Middle frontal gyrus (tissue), 1 donor: ENCODE data around the gene SCAPER.
"Not testable (repeated sequence)": the region's sequence is repeated elsewhere in the genome, so short reads cannot be mapped to it uniquely, and the experiment has no call there.

ENCODE experiments used
- DNase-seq: peaks from one replicate; pipeline ENCODE4 v3.0.0-alpha.2; 2015; ENCODE audit warnings: low spot score; ENCODE audit errors: extremely low spot score

Gene SCAPER

DNA sequence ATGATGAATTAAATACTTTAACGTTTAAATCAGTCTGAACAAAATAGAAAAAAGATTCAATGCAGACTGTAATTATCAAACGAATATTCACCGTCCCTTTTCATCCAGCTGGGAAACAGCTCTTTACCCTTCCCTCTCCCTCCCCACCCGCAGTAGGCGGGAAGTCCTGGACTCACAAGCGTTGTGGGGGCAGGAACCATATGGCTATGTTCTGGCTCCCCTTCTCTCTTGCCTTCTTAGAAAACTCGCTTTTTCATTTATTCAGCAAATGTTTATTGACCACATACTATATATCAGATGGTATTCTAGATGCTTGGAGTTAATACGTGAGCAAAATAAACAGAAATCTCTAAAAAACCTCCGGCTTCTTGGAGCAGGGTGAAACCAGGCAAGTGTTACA lies 715 bp upstream of the SCAPER start:
- DNase-seq, result no peak

DNA sequence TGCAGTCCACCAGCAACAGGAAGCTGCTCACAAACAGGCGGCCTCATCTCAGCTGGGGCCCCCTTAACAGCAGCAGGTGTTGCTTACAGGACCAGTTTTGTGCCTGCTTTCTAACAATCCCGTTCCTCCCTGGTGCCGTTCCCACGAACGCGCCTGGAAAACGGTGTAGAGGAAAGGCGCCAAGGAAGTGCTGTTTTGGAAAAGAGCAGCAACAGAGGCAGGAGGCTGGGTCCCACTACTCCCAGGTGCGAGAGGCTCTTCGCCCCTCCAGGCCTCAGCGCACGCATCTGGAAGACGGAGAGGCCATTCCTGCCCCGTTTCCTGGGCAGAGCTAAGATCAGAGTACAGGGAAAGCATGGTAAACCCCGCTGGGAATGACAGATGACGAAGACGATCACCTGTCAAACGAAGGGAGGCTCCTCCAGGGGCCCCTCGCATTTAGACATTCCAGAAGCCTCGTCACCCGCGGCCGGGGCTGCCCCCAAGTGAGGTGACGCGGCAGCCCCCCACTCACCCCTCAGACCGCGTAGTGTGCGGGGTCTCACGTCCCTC lies 603 bp downstream of the SCAPER start:
- DNase-seq, result no peak

- no peak for DNase-seq
Measured at GRCh38 chr15:76903251-76903681, 1.9 kb downstream of the SCAPER start.

DNA sequence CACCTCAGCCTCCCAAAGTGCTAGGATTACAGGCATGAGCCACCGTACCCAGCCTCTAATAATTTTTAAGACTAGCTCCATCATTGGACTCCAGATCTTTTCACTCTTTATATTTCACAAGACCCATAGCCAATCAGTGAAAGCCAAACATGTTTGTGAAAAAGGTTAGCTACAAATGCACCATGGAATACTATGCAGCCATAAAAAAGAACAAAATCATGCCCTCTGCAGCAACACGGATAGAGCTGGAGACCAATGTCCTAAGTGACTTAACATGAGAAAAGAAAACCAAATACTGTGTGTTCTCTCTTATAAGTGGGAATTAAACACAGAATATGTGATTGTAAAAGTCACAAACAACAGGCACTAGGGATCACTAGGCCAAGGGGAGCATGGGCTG lies 3.2 kb downstream of the SCAPER start:
- DNase-seq, result no peak

- not testable (repeated sequence) for DNase-seq
Measured at GRCh38 chr15:76899931-76900310, 5.2 kb downstream of the SCAPER start.

DNA sequence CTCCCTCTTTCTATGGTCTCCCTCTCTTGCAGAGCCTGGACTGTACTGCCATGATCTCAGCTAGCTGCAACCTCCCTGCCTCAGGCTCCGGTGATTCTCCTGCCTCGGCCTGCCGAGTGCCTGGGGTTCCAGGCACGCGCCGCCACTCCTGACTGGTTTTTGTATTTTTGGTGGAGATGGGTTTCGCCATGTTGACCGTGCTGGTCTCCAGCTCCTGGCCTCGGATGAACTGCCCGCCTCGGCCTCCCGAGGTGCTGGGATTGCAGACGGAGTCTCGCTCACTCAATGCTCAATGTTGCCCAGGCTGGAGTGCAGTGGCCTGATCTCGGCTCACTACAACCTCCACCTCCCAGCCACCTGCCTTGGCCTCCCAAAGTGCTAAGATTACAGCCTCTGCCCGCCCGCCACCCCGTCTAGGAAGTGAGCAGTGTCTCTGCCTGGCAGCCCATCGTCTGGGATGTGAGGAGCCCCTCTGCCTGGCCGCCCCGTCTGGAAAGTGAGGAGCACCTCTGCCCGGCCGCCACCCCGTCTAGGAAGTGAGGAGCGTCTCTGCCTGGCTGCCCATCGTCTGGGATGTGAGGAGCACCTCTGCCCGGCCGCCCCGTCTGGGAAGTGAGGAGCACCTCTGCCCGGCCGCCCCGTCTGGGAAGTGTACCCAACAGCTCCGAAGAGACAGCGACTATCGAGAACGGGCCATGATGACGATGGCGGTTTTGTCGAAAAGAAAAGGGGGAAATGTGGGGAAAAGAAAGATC lies 5.8 kb downstream of the SCAPER start:
- DNase-seq, result not testable (repeated sequence)

DNA sequence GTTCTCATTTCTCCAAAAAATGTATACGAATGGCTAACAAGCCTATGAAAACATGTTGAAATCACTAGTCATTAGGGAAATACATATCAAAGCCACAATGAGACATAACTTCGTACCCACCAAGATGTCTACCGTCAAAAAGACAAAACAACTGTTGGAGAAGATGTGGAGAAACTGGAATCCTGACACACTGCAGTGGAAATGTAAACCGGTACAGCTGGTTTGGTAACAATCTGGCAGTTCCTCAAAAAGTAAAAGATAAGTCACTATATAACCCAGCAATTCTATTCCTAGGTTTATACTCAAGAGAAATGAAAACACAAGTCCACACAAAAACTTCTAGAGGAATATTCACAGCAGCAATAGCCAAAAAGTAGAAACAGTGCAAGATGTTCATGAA lies 7.0 kb downstream of the SCAPER start:
- no peak for DNase-seq

DNA sequence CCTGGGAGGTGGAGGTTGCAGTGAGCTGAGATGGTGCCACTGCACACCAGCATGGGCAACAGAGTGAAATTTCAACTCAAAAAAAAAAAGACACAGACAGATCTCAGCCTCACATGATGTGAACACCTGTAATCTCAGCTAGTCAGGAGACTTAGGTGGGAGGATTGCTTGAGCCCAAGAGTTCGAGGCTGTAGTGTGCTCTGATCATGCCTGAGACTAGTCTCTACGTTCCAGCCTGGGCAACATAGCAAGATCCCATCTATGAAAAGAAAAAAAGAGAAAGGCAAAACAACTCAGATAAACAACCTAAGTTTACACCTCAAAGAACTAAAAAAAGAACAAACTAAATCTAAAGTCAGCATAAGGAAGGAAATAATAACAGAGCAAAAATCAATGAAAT lies 11.0 kb downstream of the SCAPER start:
- DNase-seq, result no peak

GRCh38 chr15:76892836-76893235 lies 12.3 kb downstream of the SCAPER start:
- DNase-seq, result not testable (repeated sequence)

- not testable (repeated sequence) for DNase-seq
Measured at GRCh38 chr15:76887280-76888141, 17.6 kb downstream of the SCAPER start.

GRCh38 chr15:76885212-76885611 lies 19.9 kb downstream of the SCAPER start:
- DNase-seq, result no peak

GRCh38 chr15:76875911-76876310 lies 29.2 kb downstream of the SCAPER start:
- no peak for DNase-seq

DNA sequence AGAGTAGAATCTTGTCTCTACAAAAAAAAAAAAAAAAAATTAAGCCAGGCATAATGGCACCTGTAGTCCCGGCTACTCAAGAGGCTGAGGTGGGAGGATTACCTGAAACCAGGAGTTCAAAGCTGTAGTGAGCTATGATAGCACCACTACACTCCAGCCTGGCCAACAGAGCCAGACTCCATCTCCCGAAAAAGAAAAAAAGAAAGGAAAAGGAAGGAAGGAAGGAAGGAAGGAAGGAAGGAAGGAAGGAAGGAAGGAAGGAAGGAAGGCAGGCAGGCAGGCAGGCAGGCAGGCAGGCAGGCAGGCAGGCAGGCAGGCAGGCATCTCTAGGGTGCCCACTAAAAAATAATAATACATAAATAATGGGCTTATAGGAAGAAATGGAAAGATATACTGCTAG lies 32.1 kb downstream of the SCAPER start:
- DNase-seq, result not testable (repeated sequence)

DNA sequence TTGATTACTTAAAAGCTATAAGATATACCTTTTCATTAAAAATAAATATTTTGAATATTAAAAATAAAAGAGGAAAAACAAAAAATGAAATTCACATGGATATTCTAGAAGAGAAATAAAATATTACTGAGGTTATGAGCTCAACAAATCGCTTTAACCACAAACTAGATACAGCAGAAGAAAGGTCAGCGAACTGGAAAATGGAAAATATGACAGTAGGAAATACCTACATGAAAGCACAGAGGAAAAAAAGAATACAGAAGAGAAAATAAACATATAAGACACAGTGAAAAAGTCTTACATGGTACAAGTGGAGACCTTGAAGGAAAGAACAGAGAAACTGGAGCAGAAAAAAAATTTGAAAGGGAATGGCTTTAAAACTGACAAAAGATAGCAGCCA lies 33.2 kb downstream of the SCAPER start:
- no peak for DNase-seq

DNA sequence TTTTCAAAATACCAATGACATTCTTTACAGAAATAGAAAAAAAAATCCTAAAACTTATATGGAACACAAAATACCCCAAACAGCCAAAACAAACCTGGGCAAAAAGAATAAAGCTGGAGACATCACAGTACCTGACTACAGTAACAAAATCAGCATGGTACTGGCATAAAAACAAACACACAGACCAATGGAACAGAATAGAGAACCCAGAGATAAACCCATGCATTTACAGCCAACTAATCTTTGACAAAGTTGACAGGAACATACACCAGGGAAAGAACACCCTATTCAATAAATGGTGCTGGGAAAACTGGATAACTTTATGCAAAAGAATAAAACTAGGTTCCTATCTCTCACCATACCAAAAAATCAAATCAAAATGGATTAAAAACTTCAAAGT lies 36.4 kb downstream of the SCAPER start:
- no peak for DNase-seq

- peak; percentile 13 for DNase-seq
Measured at GRCh38 chr15:76866716-76867321, 38.3 kb downstream of the SCAPER start.

- no peak for DNase-seq
Measured at GRCh38 chr15:76866008-76866407, 39.1 kb downstream of the SCAPER start.

GRCh38 chr15:76865548-76865991 lies 39.6 kb downstream of the SCAPER start:
- no peak for DNase-seq

GRCh38 chr15:76864586-76864985 lies 40.6 kb downstream of the SCAPER start:
- DNase-seq, result no peak

DNA sequence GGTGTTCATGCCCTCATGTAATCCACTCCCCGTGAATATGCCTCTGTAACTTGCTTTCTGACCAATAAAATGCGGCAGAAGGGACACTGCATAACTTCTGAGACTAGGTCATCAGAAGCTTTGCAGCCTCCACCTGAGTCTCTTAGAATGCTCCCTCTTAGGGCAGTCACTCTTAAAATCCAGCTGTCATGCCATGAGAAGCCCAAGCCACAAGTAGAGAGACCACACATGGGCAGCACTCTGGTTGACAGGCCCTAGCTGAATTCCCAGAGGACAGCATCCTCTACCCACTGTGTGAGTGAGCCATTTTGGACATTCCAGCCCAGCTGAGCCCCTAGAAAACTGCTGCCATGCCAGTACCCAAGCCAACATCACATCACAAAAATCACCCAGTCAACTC lies 41.4 kb downstream of the SCAPER start:
- DNase-seq, result no peak

GRCh38 chr15:76863123-76863522 lies 42.0 kb downstream of the SCAPER start:
- no peak for DNase-seq
